Measurements from ENCODE around the gene CDH13.

DNA sequence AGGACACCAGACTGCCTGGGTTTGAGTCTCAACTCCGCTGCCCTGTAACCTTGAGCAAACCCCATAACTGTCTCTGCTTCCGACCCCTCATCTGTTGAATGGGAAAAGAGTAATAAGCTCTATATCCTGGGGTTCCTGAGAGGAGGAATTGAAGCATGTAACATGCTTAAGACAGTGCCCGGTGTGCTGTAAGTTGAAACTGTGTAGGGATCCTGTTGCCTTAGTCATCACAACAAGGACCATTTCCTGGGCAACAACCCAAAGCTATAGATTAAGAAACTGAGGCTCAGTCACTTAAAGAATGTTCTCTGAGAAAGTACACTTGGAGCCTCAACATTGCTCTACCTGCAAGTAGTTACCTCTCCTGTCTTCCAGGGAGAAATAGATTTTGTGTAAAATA, 23.0 kb downstream of the CDH13 start:
- TF ChIP-seq, protein P1, sequence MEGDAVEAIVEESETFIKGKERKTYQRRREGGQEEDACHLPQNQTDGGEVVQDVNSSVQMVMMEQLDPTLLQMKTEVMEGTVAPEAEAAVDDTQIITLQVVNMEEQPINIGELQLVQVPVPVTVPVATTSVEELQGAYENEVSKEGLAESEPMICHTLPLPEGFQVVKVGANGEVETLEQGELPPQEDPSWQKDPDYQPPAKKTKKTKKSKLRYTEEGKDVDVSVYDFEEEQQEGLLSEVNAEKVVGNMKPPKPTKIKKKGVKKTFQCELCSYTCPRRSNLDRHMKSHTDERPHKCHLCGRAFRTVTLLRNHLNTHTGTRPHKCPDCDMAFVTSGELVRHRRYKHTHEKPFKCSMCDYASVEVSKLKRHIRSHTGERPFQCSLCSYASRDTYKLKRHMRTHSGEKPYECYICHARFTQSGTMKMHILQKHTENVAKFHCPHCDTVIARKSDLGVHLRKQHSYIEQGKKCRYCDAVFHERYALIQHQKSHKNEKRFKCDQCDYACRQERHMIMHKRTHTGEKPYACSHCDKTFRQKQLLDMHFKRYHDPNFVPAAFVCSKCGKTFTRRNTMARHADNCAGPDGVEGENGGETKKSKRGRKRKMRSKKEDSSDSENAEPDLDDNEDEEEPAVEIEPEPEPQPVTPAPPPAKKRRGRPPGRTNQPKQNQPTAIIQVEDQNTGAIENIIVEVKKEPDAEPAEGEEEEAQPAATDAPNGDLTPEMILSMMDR (IDR thresholded peaks at IDR 0.05), result no peak
- TF ChIP-seq POLR2AphosphoS5 (IDR thresholded peaks at IDR 0.05) (no peak), POLR2A (IDR thresholded peaks at IDR 0.05) (no peak)
